IgD-negative memory B cell (primary cell): ENCODE results near the gene LEP. TPM values are rescaled to one million over a fixed set of nuclear protein-coding genes. Genes with fewer than 3 reads are reported as not detected.

ENCODE experiments used
- H3K27ac Mint-ChIP-seq, 3 donors: one replicate each; pipeline ENCODE4 v1.8.0; 2020 to 2022; ENCODE audit warnings: mild to moderate bottlenecking in 3 of 3, mixed read lengths in 3 of 3, moderate library complexity in 1 of 3
- H3K27me3 Mint-ChIP-seq: one replicate; pipeline ENCODE4 v1.8.0; 2021; ENCODE audit warnings: mixed read lengths
- H3K36me3 Mint-ChIP-seq: one replicate; pipeline ENCODE4 v1.8.0; 2020; ENCODE audit warnings: mild to moderate bottlenecking, mixed read lengths
- H3K4me1 Mint-ChIP-seq, 3 donors: one replicate each; pipeline ENCODE4 v1.8.0; 2020 to 2022; ENCODE audit warnings: mixed read lengths in 3 of 3, mild to moderate bottlenecking in 1 of 3
- H3K4me3 Mint-ChIP-seq, 4 donors: one replicate each; pipeline ENCODE4 v1.8.0; 2020 to 2022; ENCODE audit warnings: mild to moderate bottlenecking in 4 of 4, mixed read lengths in 4 of 4, moderate library complexity in 3 of 4
- H3K9me3 Mint-ChIP-seq, 3 donors: one replicate each; pipeline ENCODE4 v1.8.0; 2020 to 2021; ENCODE audit warnings: mixed read lengths in 3 of 3, mild to moderate bottlenecking in 1 of 3
- polyA plus RNA-seq: library from polyadenylated mRNA; unstranded; fragments of 300-500 nt; fragmentation: Illumina TruSeq; gene quantifications from one replicate; pipeline ENCODE4 v1.2.3, GENCODE V29; 2021

The LEP gene
- polyA plus RNA-seq = not detected

- no peaks in the 10 kb centered on the region for H3K4me1 Mint-ChIP-seq
- no peak within 1 kb of the TSS for H3K27ac Mint-ChIP-seq
- H3K36me3 Mint-ChIP-seq = no peaks in the 10 kb centered on the region
- H3K4me3 Mint-ChIP-seq = no peak within 1 kb of the TSS
- peaks cover 3 to 7% (median 6%) of the 10 kb centered on the region in 3 donors for H3K9me3 Mint-ChIP-seq
- H3K27me3 Mint-ChIP-seq = peaks cover 15% of the 10 kb centered on the region
Observed at GRCh38 chr7:128240696-128241386, at the start of gene LEP. TSS of gene LEP (plus strand) at chr7:128241278. CDS start at chr7:128252019, 10,741 bp downstream.

GRCh38 chr7:128192497-128193142, 48.5 kb upstream of the LEP start:
- Mint-ChIP-seq H3K36me3 (peaks cover 6% of the 10 kb centered on the region), H3K4me3 (no peak overlapping the region), H3K27me3 (peaks cover 17% of the 10 kb centered on the region), H3K27ac (no peak overlapping the region), H3K4me1 (no peaks in the 10 kb centered on the region), H3K9me3 (peaks cover 9 to 23% (median 10%) of the 10 kb centered on the region in 3 donors)

DNA sequence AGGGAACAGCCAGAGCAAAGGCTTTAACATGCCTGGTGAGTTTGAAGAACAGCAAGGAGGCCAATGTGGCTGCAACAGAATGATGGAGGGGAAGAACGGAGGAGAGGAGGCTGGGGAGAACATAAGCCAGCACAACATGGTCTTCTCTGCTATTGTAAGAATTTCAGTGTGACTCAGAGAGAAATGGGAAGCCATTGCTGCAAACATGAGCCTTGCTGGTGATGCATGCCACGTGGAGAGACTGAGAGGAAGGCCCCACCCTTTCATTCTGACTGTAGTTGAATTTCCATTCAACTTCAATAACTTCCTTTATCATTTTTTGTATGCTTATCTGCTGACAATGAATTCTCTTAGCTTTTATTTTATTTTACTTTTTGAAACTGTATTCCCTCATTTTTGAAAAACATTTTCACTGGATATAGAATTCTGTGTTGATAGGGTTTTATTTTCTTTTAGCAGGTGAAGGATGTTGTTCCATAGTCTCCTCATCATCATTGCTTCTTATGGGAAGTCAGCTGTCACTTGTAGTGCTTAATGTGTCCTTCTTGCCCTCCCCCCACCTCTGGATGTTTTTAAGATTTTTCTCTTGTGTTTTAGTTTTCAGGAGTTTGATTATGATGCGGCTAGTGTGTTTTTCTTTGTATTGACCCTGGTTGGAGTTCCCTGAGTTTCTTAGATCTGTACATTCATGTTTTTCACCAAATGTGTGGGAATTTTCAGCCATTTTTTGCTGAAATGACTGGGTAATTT, 46.4 kb upstream of the LEP start:
- Mint-ChIP-seq H3K4me3 (peak overlapping the region in 1 of 4 donors; percentile 23), H3K36me3 (peaks cover 6% of the 10 kb centered on the region), H3K27me3 (peaks cover 15% of the 10 kb centered on the region), H3K27ac (no peak overlapping the region), H3K9me3 (peaks cover 8 to 23% (median 9%) of the 10 kb centered on the region in 3 donors), H3K4me1 (peaks cover 0 to 2% (median 0%) of the 10 kb centered on the region in 3 donors)

- Mint-ChIP-seq H3K4me1 (peaks cover 5 to 8% (median 6%) of the 10 kb centered on the region in 3 donors), H3K9me3 (peaks cover 8 to 23% (median 9%) of the 10 kb centered on the region in 3 donors), H3K27me3 (peaks cover 24% of the 10 kb centered on the region), H3K27ac (peak overlapping the region in 1 of 3 donors; percentile 22), H3K36me3 (peaks cover 5% of the 10 kb centered on the region), H3K4me3 (no peak overlapping the region)
Observed at GRCh38 chr7:128197589-128197988, 43.5 kb upstream of the LEP start.

GRCh38 chr7:128197989-128198580, 43.0 kb upstream of the LEP start:
- no peak overlapping the region for H3K27ac Mint-ChIP-seq
- H3K4me3 Mint-ChIP-seq = no peak overlapping the region
- peaks cover 9 to 23% (median 9%) of the 10 kb centered on the region in 3 donors for H3K9me3 Mint-ChIP-seq
- peaks cover 5% of the 10 kb centered on the region for H3K36me3 Mint-ChIP-seq
- H3K4me1 Mint-ChIP-seq = peaks cover 5 to 8% (median 6%) of the 10 kb centered on the region in 3 donors
- peaks cover 29% of the 10 kb centered on the region for H3K27me3 Mint-ChIP-seq

GRCh38 chr7:128200376-128200775, 40.7 kb upstream of the LEP start:
- H3K27me3 Mint-ChIP-seq = peaks cover 41% of the 10 kb centered on the region
- peaks cover 5 to 8% (median 6%) of the 10 kb centered on the region in 3 donors for H3K4me1 Mint-ChIP-seq
- no peaks in the 10 kb centered on the region for H3K36me3 Mint-ChIP-seq
- H3K4me3 Mint-ChIP-seq = peak overlapping the region in 1 of 4 donors; percentile 81
- peaks cover 0 to 4% (median 4%) of the 10 kb centered on the region in 3 donors for H3K9me3 Mint-ChIP-seq
- H3K27ac Mint-ChIP-seq = no peak overlapping the region

GRCh38 chr7:128201067-128201689, 39.9 kb upstream of the LEP start:
- H3K27me3 Mint-ChIP-seq = peaks cover 44% of the 10 kb centered on the region
- peak overlapping the region; percentile 9 to 90 (median 70) for H3K4me3 Mint-ChIP-seq
- peak overlapping the region in 1 of 3 donors; percentile 35 for H3K27ac Mint-ChIP-seq
- H3K9me3 Mint-ChIP-seq = peaks cover 0 to 4% (median 0%) of the 10 kb centered on the region in 3 donors
- H3K4me1 Mint-ChIP-seq = peaks cover 5 to 8% (median 6%) of the 10 kb centered on the region in 3 donors
- H3K36me3 Mint-ChIP-seq = no peaks in the 10 kb centered on the region

- no peaks in the 10 kb centered on the region for H3K36me3 Mint-ChIP-seq
- H3K4me3 Mint-ChIP-seq = peak overlapping the region; percentile 9 to 89 (median 60)
- H3K27me3 Mint-ChIP-seq = peaks cover 44% of the 10 kb centered on the region
- H3K9me3 Mint-ChIP-seq = peaks cover 0 to 4% (median 0%) of the 10 kb centered on the region in 3 donors
- peaks cover 5 to 8% (median 6%) of the 10 kb centered on the region in 3 donors for H3K4me1 Mint-ChIP-seq
- H3K27ac Mint-ChIP-seq = peak overlapping the region in 1 of 3 donors; percentile 35
Observed at GRCh38 chr7:128201690-128202085, 39.4 kb upstream of the LEP start.

DNA sequence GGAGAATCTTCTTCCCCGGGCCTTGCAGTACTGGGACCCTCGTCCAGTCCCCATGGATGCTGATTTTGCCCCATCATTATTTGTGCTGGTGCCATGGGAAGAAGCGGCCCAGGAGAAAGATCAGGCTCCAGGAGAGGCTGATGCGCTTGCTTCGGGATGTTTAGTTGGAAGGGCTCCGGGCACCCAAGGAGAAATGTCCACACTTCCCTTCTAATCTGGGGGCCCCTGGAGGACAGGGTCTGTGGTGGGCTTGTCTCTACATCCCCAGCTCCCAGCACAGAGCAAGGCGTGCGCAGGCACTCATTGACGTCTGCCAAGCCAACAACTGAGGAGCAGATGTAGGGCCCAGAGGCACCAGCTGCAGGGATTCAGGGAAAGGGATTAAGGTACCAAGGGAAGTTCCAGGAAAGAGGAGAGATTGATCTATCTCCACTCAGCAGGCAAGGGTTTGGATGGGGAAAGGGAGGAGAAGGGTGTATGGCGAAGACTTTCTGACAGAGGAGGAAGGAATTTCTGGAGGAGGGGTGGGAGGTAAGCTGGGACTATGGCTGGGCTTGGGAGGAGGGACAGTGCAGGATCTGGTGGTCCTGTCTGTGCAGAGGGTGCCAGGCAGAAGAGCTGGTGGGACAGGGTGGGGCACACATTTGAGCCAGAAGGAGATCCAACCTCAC, 38.7 kb upstream of the LEP start:
- peaks cover 44% of the 10 kb centered on the region for H3K27me3 Mint-ChIP-seq
- H3K9me3 Mint-ChIP-seq = peaks cover 0 to 4% (median 0%) of the 10 kb centered on the region in 3 donors
- no peaks in the 10 kb centered on the region for H3K36me3 Mint-ChIP-seq
- peak overlapping the region in 1 of 4 donors; percentile 47 for H3K4me3 Mint-ChIP-seq
- H3K27ac Mint-ChIP-seq = no peak overlapping the region
- H3K4me1 Mint-ChIP-seq = peaks cover 5 to 8% (median 6%) of the 10 kb centered on the region in 3 donors

GRCh38 chr7:128203047-128203491, 38.0 kb upstream of the LEP start:
- H3K36me3 Mint-ChIP-seq = no peaks in the 10 kb centered on the region
- H3K4me3 Mint-ChIP-seq = no peak overlapping the region
- no peak overlapping the region for H3K27ac Mint-ChIP-seq
- peaks cover 5 to 8% (median 6%) of the 10 kb centered on the region in 3 donors for H3K4me1 Mint-ChIP-seq
- peaks cover 0 to 4% (median 0%) of the 10 kb centered on the region in 3 donors for H3K9me3 Mint-ChIP-seq
- H3K27me3 Mint-ChIP-seq = peaks cover 44% of the 10 kb centered on the region

DNA sequence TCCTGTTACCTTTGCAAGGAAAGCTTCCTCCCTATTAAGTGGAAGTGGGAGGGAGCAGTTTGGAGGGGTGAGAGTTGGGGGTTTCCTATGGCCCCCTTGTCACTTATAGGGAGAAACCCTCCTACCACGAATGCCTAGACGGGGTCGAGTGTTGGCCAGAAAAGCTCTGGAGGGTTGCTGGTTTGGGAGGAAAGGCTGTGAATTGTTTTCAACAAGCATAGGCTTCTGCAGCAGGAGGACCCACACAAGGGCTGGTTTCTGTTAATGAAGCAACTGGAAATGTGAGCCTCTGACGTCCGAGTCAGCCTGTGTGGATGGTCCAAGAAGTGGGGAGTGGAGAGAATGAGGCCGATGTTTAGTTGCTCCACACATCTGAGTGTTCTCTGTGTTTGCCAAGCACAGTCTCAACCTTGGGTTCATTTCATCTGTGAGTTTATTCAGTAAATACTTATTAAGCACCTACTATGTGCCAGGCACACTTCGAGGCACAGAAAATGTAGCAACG, 37.3 kb upstream of the LEP start:
- peak overlapping the region in 1 of 4 donors; percentile 24 for H3K4me3 Mint-ChIP-seq
- peaks cover 5 to 8% (median 6%) of the 10 kb centered on the region in 3 donors for H3K4me1 Mint-ChIP-seq
- peak overlapping the region in 1 of 3 donors; percentile 52 for H3K27ac Mint-ChIP-seq
- peaks cover 0 to 4% (median 0%) of the 10 kb centered on the region in 3 donors for H3K9me3 Mint-ChIP-seq
- no peaks in the 10 kb centered on the region for H3K36me3 Mint-ChIP-seq
- peaks cover 44% of the 10 kb centered on the region for H3K27me3 Mint-ChIP-seq

DNA sequence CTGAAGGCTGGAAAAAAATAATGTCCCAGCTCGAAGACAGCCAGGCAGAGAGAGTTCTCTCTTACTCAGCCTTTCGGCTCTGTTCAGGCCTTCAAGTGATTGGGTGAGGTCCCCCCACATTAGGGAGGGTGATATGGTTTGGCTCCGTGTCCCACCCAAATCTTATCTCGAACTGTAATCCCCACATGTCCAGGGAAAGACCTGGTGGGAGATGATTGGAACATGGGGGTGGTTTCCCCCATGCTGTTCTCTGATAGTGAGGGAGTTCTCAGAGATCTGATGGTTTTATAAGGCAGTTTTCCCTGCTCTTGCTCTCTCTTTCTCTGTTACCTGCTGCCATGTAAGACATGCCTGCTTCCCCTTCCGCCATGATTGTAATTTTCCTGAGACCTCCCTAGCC, 36.6 kb upstream of the LEP start:
- peak overlapping the region in 1 of 3 donors; percentile 2 for H3K27ac Mint-ChIP-seq
- peaks cover 0 to 4% (median 0%) of the 10 kb centered on the region in 3 donors for H3K9me3 Mint-ChIP-seq
- H3K4me3 Mint-ChIP-seq = peak overlapping the region in 1 of 4 donors; percentile 19
- H3K36me3 Mint-ChIP-seq = no peaks in the 10 kb centered on the region
- H3K27me3 Mint-ChIP-seq = peaks cover 44% of the 10 kb centered on the region
- peaks cover 5 to 6% (median 6%) of the 10 kb centered on the region in 3 donors for H3K4me1 Mint-ChIP-seq

GRCh38 chr7:128205068-128205467, 36.0 kb upstream of the LEP start:
- Mint-ChIP-seq H3K27ac (peak overlapping the region in 1 of 3 donors; percentile 2), H3K9me3 (peaks cover 0 to 4% (median 0%) of the 10 kb centered on the region in 3 donors), H3K36me3 (no peaks in the 10 kb centered on the region), H3K4me3 (no peak overlapping the region), H3K4me1 (peaks cover 5 to 6% (median 6%) of the 10 kb centered on the region in 3 donors), H3K27me3 (peaks cover 46% of the 10 kb centered on the region)
